GM10266 (cell line): ENCODE results near the gene B4GAT1.

ENCODE experiments used
- DNase-seq: peaks from one replicate; pipeline ENCODE4 v3.0.0; 2012; ENCODE audit errors: extremely low spot score
- CTCF ChIP-seq: IDR thresholded peaks from 2 replicates; pipeline ENCODE4 v1.5.1; 2012; ENCODE audit warnings: mild to moderate bottlenecking, low read depth; ENCODE audit not compliant: control insufficient read depth, insufficient read depth; ENCODE audit errors: missing control alignments

The B4GAT1 gene

GRCh38 chr11:66343176-66343575, 4.3 kb downstream of the B4GAT1 start:
- DNase-seq = no peak

DNA sequence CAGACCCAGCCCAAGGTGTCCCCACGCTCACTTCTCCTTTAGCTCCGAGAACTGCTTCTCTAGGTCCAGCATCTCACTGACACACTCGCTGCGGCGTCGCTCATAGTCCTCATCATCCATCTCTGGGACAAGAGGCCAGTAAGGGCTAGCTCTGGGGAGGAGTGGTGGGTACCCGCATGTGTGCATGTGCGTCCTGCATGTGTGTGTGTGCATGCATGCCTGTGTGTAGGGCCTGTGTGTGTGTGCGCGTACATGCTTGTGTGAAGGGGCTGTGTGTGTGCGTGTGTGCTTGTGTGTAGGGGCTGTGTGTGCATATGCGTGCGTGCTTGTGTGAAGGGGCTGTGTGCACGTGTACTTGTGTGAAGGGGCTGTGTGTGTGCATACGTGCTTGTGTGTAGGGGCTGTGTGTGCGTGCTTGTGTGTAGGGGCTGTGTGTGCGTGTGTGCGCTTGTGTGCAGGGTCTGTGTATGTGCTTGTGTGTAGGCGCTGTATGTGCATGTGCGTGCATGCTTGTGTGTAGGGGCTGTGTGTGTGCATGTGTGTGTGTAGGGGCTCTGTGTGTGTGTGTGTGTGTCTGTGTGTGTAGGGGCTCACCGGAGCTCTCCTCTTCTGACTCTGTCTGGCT, 5.8 kb downstream of the B4GAT1 start:
- no peak for DNase-seq
- TF ChIP-seq CTCF = no peak

More at GRCh38 chr11:66343176-66343575, 4.3 kb downstream of the B4GAT1 start:
- no peak for TF ChIP-seq CTCF

DNA sequence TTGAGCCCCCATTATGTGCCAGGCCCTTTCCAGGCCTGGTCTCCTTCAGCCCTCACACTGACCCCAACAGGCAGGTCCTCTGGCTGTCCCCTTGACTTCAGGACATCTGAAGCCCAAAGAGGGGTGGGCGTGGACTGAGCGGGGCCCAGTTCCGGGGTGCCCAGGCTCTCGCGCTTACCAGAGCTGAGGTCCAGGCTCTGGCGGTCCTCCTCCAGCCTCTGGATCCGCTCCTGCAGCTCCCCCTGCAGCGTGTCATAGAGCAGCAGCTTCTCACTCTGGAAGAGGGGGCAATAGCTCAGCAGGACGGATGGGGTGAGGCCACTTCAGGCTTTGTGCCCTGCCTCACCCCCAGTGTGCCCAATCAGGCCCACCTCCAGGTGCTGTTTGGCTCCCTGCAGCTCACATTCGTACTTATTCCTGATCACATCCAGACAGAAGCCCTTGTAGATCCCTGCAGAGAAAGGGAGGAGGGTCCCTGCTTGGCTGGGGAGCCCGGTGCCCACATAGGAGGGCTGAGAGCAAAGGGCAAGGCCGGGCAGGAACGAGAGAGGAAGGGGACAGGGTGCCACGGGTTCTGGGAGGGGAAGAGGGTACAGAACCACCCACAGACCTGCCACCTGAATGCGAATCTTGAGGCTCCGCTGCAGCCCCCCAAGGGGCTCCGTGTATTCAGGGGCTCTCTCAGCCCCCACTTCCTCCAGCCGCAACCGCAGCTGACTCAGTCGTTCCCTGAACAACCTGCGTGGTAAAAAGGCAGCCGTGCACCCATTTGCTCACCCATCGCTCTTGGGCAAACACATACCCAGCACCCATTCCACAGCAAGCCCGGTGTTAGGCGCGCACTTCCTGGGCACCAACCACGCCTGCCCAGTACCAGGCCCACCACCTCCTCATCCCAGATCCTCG, 6.6 kb downstream of the B4GAT1 start:
- no peak for TF ChIP-seq CTCF
- DNase-seq = no peak

- no peak for TF ChIP-seq CTCF
- DNase-seq = no peak
These were observed 7.5 kb downstream of the B4GAT1 start for GRCh38 chr11:66339686-66340483.

DNA sequence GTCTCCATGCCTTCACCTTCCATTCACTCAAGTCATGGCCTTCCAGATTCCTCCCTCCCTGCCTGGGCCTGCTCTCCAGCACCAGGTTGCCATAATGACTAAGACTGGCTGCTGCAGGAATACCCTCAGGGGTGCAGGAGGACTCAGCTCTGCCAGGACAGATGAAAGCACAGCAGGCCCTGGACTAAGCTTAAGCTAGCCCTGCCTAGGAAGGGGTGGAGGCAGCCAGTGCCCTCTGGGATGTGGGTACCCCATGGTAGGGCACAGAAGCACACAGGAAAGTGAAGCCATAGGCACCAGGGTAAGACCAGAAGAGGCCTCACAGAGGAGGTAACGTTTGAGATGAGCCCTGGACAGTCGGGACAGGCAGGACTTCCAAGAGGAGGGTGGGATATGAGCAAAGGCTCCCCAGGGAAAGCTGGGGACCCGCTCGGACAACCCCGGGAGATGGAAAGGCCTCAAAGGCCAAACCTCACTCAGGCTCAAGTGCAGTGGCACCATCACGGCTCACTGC, 8.2 kb downstream of the B4GAT1 start:
- TF ChIP-seq CTCF = no peak
- no peak for DNase-seq

- no peak for TF ChIP-seq CTCF
- no peak for DNase-seq
These were observed 8.9 kb downstream of the B4GAT1 start for GRCh38 chr11:66338276-66339161.
